HEK293T (cell line): ENCODE data around the gene PCDH1.

Experiments
- ARNT ChIP-seq: fragments of 450-650 bp; IDR thresholded peaks from 2 replicates; pipeline ENCODE4 v1.6.1; 2017; ENCODE audit warnings: mild to moderate bottlenecking
- BHLHE40 ChIP-seq: fragments of 450-650 bp; IDR thresholded peaks from 2 replicates; pipeline ENCODE4 v1.6.1; 2016; ENCODE audit warnings: mild to moderate bottlenecking, moderate library complexity, borderline replicate concordance
- CTBP1 ChIP-seq: fragments of 450-650 bp; IDR thresholded peaks from 2 replicates; pipeline ENCODE4 v1.6.1; 2016; ENCODE audit warnings: borderline replicate concordance
- ELF4 ChIP-seq: fragments of 450-650 bp; IDR thresholded peaks from 2 replicates; pipeline ENCODE4 v1.6.1; 2017; ENCODE audit warnings: antibody characterized with exemption
- FOXA1 ChIP-seq: fragments of 450-650 bp; IDR thresholded peaks from 2 replicates; pipeline ENCODE4 v1.6.1; 2016; ENCODE audit warnings: mild to moderate bottlenecking
- FOXK2 ChIP-seq: fragments of 450-650 bp; IDR thresholded peaks from 2 replicates; pipeline ENCODE4 v1.6.1; 2016; ENCODE audit warnings: mild to moderate bottlenecking
- FOXM1 ChIP-seq: fragments of 450-650 bp; IDR thresholded peaks from 2 replicates; pipeline ENCODE4 v1.6.1; 2017; ENCODE audit warnings: mild to moderate bottlenecking, borderline replicate concordance
- HDGF ChIP-seq: fragments of 450-650 bp; IDR thresholded peaks from 2 replicates; pipeline ENCODE4 v1.6.1; 2017; ENCODE audit warnings: antibody characterized with exemption, borderline replicate concordance
- L3MBTL2 ChIP-seq: fragments of 450-650 bp; conservative IDR thresholded peaks from 2 replicates; pipeline ENCODE4 v1.6.1; 2016; ENCODE audit warnings: mild to moderate bottlenecking
- NFRKB ChIP-seq: fragments of 450-650 bp; IDR thresholded peaks from 2 replicates; pipeline ENCODE4 v1.6.1; 2016; ENCODE audit warnings: mild to moderate bottlenecking, moderate library complexity
- SP1 ChIP-seq: fragments of 450-650 bp; IDR thresholded peaks from 2 replicates; pipeline ENCODE4 v1.6.1; 2017
- SUZ12 ChIP-seq: fragments of 450-650 bp; IDR thresholded peaks from 2 replicates; pipeline ENCODE4 v1.6.1; 2016; ENCODE audit warnings: mild to moderate bottlenecking
- ZNF384 ChIP-seq: fragments of 450-650 bp; IDR thresholded peaks from 2 replicates; pipeline ENCODE4 v1.6.1; 2016
- TF ChIP-seq, protein P1 (sequence below): fragments of 450-650 bp; IDR thresholded peaks from 2 replicates; pipeline ENCODE4 v1.6.1; 2016

DNA sequence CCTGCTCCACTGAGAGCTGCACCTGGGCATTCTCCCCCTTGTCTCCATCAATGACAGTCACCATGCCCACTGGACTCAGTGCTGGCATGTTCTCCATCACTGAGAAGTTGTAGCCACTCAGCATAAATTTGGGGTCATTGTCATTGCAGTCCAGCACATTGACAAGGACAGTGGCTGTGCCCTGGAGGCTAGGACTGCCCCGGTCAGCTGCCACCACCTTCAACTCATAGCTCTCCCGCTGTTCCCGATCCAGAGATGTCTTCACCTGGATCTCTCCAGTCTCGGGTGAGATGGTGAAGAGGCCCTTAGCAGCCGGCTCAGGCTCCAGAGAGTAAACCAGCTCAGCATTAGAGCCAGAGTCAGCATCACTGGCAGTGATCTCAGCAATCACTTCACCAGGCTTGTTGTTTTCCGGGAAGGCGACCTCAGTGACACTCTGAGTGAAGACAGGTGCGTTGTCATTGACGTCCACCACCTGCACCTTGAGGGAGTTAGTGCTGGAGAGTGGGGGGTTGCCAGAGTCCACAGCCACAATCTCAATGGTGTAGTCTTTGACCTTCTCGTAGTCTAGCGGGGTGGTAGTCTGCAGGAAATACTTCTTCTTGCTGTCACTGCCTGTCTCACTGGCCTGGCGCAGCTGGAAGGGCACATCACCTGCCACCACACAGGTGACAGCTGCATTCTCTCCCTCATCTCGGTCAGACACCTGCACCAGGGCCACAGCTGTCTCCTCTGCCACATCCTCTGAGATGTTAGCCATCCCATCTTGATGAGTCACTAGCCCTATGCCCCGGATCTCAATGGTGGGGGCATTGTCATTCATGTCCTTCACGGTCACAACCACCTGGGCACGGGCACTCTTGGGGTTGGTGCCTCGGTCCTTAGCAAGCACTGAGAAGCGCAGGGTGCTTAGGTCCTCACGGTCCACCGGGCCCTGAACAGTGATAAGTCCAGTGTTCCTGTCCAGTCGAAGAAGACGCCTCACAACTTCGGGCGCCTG lies 13.5 kb downstream of the PCDH1 start:
- TF ChIP-seq CTBP1 (no peak), BHLHE40 (no peak), HDGF (no peak), FOXA1 (no peak), ELF4 (no peak), FOXM1 (no peak), NFRKB (no peak), ARNT (no peak), SUZ12 (no peak), L3MBTL2 (no peak), SP1 (no peak), FOXK2 (no peak), ZNF384 (no peak)
- TF ChIP-seq, protein P1, sequence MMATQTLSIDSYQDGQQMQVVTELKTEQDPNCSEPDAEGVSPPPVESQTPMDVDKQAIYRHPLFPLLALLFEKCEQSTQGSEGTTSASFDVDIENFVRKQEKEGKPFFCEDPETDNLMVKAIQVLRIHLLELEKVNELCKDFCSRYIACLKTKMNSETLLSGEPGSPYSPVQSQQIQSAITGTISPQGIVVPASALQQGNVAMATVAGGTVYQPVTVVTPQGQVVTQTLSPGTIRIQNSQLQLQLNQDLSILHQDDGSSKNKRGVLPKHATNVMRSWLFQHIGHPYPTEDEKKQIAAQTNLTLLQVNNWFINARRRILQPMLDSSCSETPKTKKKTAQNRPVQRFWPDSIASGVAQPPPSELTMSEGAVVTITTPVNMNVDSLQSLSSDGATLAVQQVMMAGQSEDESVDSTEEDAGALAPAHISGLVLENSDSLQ = no peak
